ENCODE data around the gene B3GALNT2.

Gene B3GALNT2

GRCh38 chr1:235495551-235495950 lies 8.7 kb downstream of the B3GALNT2 start:
- no peak overlapping the region for H3K4me3 ChIP-seq (replicated peaks; ENCODE audit: low read depth, low read length)
- no peak for DNase-seq (ENCODE audit: extremely low read depth, insufficient read length)
- no peaks in the 10 kb centered on the region for H3K27me3 ChIP-seq (replicated peaks; ENCODE audit: control insufficient read depth, insufficient read depth, low read length)
- H3K36me3 ChIP-seq (ENCODE audit: control insufficient read depth, insufficient read depth, low read length), result peaks cover 2% of the 10 kb centered on the region
- no peak for TF ChIP-seq CTCF (IDR thresholded peaks at IDR 0.05; ENCODE audit: insufficient read depth, low read length, poor library complexity, severe bottlenecking)

- Histone ChIP-seq H3K4me3 (replicated peaks; ENCODE audit: low read depth, low read length) (no peak overlapping the region), H3K36me3 (ENCODE audit: control insufficient read depth, insufficient read depth, low read length) (peaks cover 2% of the 10 kb centered on the region), H3K27me3 (replicated peaks; ENCODE audit: control insufficient read depth, insufficient read depth, low read length) (no peaks in the 10 kb centered on the region)
- no peak for TF ChIP-seq CTCF (IDR thresholded peaks at IDR 0.05; ENCODE audit: insufficient read depth, low read length, poor library complexity, severe bottlenecking)
- DNase-seq (ENCODE audit: extremely low read depth, insufficient read length), result no peak
Measured at GRCh38 chr1:235495030-235495429, 9.2 kb downstream of the B3GALNT2 start.

GRCh38 chr1:235494531-235494930 lies 9.7 kb downstream of the B3GALNT2 start:
- no peak for TF ChIP-seq CTCF (IDR thresholded peaks at IDR 0.05; ENCODE audit: insufficient read depth, low read length, poor library complexity, severe bottlenecking)
- H3K4me3 ChIP-seq (replicated peaks; ENCODE audit: low read depth, low read length), result no peak overlapping the region
- H3K36me3 ChIP-seq (ENCODE audit: control insufficient read depth, insufficient read depth, low read length), result peaks cover 2% of the 10 kb centered on the region
- no peaks in the 10 kb centered on the region for H3K27me3 ChIP-seq (replicated peaks; ENCODE audit: control insufficient read depth, insufficient read depth, low read length)
- DNase-seq (ENCODE audit: extremely low read depth, insufficient read length), result no peak

- H3K36me3 ChIP-seq (ENCODE audit: control insufficient read depth, insufficient read depth, low read length), result peaks cover 2% of the 10 kb centered on the region
Measured at GRCh38 chr1:235491644-235492043, 12.6 kb downstream of the B3GALNT2 start.

GRCh38 chr1:235486321-235486720 lies 17.9 kb downstream of the B3GALNT2 start:
- DNase-seq (ENCODE audit: extremely low read depth, insufficient read length), result no peak
- no peak for TF ChIP-seq CTCF (IDR thresholded peaks at IDR 0.05; ENCODE audit: insufficient read depth, low read length, poor library complexity, severe bottlenecking)
- no peak overlapping the region for H3K4me3 ChIP-seq (replicated peaks; ENCODE audit: low read depth, low read length)
- H3K27me3 ChIP-seq (replicated peaks; ENCODE audit: control insufficient read depth, insufficient read depth, low read length), result no peaks in the 10 kb centered on the region
- H3K36me3 ChIP-seq (ENCODE audit: control insufficient read depth, insufficient read depth, low read length), result no peaks in the 10 kb centered on the region; the same call in 1 of the 2 replicates

More at GRCh38 chr1:235491644-235492043, 12.6 kb downstream of the B3GALNT2 start:
- Histone ChIP-seq H3K27me3 (replicated peaks; ENCODE audit: control insufficient read depth, insufficient read depth, low read length) (no peaks in the 10 kb centered on the region), H3K4me3 (replicated peaks; ENCODE audit: low read depth, low read length) (no peak overlapping the region)
- DNase-seq (ENCODE audit: extremely low read depth, insufficient read length), result no peak
- TF ChIP-seq CTCF (IDR thresholded peaks at IDR 0.05; ENCODE audit: insufficient read depth, low read length, poor library complexity, severe bottlenecking), result no peak

DNA sequence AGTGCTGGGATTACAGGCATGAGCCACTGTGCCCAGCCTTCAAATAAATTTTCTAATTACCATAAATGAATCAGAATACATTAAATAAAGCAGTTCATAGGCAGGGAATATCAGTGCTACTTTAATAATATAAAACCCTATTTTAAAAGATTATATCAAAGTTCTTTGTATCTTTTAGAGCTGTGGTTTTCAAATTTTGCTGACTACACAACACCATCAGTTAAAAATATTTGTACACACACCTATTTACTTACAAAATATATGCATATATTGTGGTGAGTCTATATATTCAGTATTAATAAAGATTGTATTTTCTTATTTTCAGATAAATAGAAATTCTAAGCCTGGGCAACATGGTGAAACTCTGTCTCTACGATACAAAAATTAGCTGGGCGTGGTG lies 18.7 kb downstream of the B3GALNT2 start:
- Histone ChIP-seq H3K36me3 (ENCODE audit: control insufficient read depth, insufficient read depth, low read length) (no peaks in the 10 kb centered on the region; the same call in 1 of the 2 replicates), H3K4me3 (replicated peaks; ENCODE audit: low read depth, low read length) (no peak overlapping the region), H3K27me3 (replicated peaks; ENCODE audit: control insufficient read depth, insufficient read depth, low read length) (no peaks in the 10 kb centered on the region)
- DNase-seq (ENCODE audit: extremely low read depth, insufficient read length), result no peak
- no peak for TF ChIP-seq CTCF (IDR thresholded peaks at IDR 0.05; ENCODE audit: insufficient read depth, low read length, poor library complexity, severe bottlenecking)
